ENCODE results near the gene FADS3.

DNA sequence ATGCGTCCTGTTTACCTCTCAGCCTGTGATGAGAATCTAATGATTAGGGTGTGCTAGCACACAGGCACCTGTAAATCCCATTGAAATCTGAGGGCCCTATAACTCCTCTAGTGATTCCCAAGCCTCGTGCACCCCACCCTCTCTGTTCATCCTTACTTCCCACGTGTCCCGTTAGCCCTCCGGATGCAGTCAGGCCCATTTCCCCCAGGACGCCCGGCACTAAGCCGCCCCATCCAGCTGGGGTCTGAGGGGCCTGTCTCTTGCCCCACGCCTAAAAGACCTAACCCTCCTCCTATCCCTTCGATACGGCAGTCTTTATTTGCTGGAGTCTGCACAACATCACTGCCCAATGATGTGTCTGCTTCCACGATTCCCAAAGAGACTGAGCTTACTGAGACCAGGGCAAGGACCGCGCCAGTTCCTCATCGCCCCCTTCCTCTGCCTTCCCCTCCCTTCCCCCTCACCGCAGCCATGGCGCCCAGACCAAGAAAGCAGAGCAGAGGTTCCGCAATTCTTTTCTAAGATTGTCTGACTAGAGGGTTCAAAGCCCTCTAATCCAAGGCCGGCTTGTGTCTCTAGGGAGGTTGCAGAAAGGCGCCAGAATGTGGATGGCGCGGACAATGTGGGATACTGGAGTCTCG is 64.3 kb downstream of the FADS3 start:
- TF ChIP-seq, protein P1, sequence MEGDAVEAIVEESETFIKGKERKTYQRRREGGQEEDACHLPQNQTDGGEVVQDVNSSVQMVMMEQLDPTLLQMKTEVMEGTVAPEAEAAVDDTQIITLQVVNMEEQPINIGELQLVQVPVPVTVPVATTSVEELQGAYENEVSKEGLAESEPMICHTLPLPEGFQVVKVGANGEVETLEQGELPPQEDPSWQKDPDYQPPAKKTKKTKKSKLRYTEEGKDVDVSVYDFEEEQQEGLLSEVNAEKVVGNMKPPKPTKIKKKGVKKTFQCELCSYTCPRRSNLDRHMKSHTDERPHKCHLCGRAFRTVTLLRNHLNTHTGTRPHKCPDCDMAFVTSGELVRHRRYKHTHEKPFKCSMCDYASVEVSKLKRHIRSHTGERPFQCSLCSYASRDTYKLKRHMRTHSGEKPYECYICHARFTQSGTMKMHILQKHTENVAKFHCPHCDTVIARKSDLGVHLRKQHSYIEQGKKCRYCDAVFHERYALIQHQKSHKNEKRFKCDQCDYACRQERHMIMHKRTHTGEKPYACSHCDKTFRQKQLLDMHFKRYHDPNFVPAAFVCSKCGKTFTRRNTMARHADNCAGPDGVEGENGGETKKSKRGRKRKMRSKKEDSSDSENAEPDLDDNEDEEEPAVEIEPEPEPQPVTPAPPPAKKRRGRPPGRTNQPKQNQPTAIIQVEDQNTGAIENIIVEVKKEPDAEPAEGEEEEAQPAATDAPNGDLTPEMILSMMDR (IDR thresholded peaks at IDR 0.05), result no peak
- TF ChIP-seq POLR2AphosphoS5 (IDR thresholded peaks at IDR 0.05; ENCODE audit: low read depth, low read length), result no peak
- TF ChIP-seq, protein P2, sequence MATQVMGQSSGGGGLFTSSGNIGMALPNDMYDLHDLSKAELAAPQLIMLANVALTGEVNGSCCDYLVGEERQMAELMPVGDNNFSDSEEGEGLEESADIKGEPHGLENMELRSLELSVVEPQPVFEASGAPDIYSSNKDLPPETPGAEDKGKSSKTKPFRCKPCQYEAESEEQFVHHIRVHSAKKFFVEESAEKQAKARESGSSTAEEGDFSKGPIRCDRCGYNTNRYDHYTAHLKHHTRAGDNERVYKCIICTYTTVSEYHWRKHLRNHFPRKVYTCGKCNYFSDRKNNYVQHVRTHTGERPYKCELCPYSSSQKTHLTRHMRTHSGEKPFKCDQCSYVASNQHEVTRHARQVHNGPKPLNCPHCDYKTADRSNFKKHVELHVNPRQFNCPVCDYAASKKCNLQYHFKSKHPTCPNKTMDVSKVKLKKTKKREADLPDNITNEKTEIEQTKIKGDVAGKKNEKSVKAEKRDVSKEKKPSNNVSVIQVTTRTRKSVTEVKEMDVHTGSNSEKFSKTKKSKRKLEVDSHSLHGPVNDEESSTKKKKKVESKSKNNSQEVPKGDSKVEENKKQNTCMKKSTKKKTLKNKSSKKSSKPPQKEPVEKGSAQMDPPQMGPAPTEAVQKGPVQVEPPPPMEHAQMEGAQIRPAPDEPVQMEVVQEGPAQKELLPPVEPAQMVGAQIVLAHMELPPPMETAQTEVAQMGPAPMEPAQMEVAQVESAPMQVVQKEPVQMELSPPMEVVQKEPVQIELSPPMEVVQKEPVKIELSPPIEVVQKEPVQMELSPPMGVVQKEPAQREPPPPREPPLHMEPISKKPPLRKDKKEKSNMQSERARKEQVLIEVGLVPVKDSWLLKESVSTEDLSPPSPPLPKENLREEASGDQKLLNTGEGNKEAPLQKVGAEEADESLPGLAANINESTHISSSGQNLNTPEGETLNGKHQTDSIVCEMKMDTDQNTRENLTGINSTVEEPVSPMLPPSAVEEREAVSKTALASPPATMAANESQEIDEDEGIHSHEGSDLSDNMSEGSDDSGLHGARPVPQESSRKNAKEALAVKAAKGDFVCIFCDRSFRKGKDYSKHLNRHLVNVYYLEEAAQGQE (IDR thresholded peaks at IDR 0.05; ENCODE audit: insufficient read depth in 1 of 2, low read depth in 2 of 2, low read length in 1 of 2), result no peak

All from Panc1 (cell line).